OCI-LY1 (cell line): ENCODE data around the gene ROBO1.

Experiments used
- H2AFZ ChIP-seq: fragments of 200-600 bp; sonication (generic), shearing (Covaris generic); 2 replicates; pipeline ENCODE4 v1.6.0; 2014; ENCODE audit warnings: antibody characterized with exemption, mild to moderate bottlenecking, low read length
- H3F3A ChIP-seq: fragments of 200-600 bp; sonication (generic), shearing (Covaris generic); 2 replicates; pipeline ENCODE4 v1.6.0; 2014; ENCODE audit warnings: mild to moderate bottlenecking, antibody characterized with exemption, low read length, moderate library complexity; ENCODE audit not compliant: insufficient read depth
- H3K27ac ChIP-seq: fragments of 200-600 bp; sonication (generic); 2 replicates; pipeline ENCODE4 v1.5.1; 2014; ENCODE audit warnings: low read length, mixed run types, mild to moderate bottlenecking, low read depth; ENCODE audit not compliant: poor library complexity, severe bottlenecking
- H3K27me3 ChIP-seq: fragments of 200-600 bp; sonication (generic); 2 replicates; pipeline ENCODE4 v1.6.0; 2014; ENCODE audit warnings: antibody characterized with exemption, mild to moderate bottlenecking, low read length, moderate library complexity; ENCODE audit not compliant: insufficient read depth
- H3K36me3 ChIP-seq: fragments of 200-600 bp; sonication (generic); 2 replicates; pipeline ENCODE4 v1.6.1; 2014; ENCODE audit warnings: mild to moderate bottlenecking, antibody characterized with exemption, low read length, moderate library complexity, mixed read lengths; ENCODE audit not compliant: insufficient read depth
- H3K4me1 ChIP-seq: fragments of 200-600 bp; sonication (generic); 2 replicates; pipeline ENCODE4 v1.5.1; 2014; ENCODE audit warnings: mild to moderate bottlenecking, low read length, moderate library complexity; ENCODE audit not compliant: insufficient read depth, severe bottlenecking
- H3K4me2 ChIP-seq: fragments of 200-600 bp; sonication (generic), shearing (Covaris generic); 2 replicates; pipeline ENCODE4 v1.6.1; 2014; ENCODE audit warnings: low read length
- H3K4me3 ChIP-seq: fragments of 200-600 bp; sonication (generic); 2 replicates; pipeline ENCODE4 v1.5.1; 2014; ENCODE audit warnings: low read length, low read depth, mild to moderate bottlenecking, mixed read lengths; ENCODE audit not compliant: poor library complexity, severe bottlenecking
- H3K79me2 ChIP-seq: fragments of 200-600 bp; shearing (Covaris generic); 2 replicates; pipeline ENCODE4 v1.6.1; 2016; ENCODE audit warnings: mixed run types, low read length, mixed read lengths; ENCODE audit not compliant: insufficient read depth
- H3K9ac ChIP-seq: fragments of 200-600 bp; sonication (generic), shearing (Covaris generic); 2 replicates; pipeline ENCODE4 v1.6.1; 2014; ENCODE audit warnings: mild to moderate bottlenecking, low read length, mixed read lengths
- H3K9me2 ChIP-seq: fragments of 200-600 bp; sonication (generic), shearing (Covaris generic); 2 replicates; pipeline ENCODE4 v1.6.1; 2014; ENCODE audit warnings: low read depth, mild to moderate bottlenecking, low read length, mixed read lengths
- H3K9me3 ChIP-seq: fragments of 200-600 bp; shearing (Covaris generic); 2 replicates; pipeline ENCODE4 v1.6.1; 2014; ENCODE audit warnings: low read length, mixed read lengths
- H4K20me1 ChIP-seq: fragments of 200-600 bp; sonication (generic), shearing (Covaris generic); 2 replicates; pipeline ENCODE4 v1.6.0; 2016; ENCODE audit warnings: mild to moderate bottlenecking, low read length; ENCODE audit not compliant: insufficient read depth
- EZH2 ChIP-seq: fragments of 200-600 bp; sonication (generic), shearing (Covaris generic); IDR thresholded peaks from 2 replicates; pipeline ENCODE4 v1.8.0; 2017; ENCODE audit warnings: borderline replicate concordance, mixed run types, mild to moderate bottlenecking, antibody characterized with exemption, low read length, moderate library complexity, mixed read lengths
- TF ChIP-seq, protein P1 (sequence below): fragments of 200-600 bp; sonication (generic), shearing (Covaris generic); IDR thresholded peaks from 2 replicates; pipeline ENCODE4 v1.5.1; 2017; ENCODE audit warnings: mild to moderate bottlenecking, antibody characterized with exemption, low read length, moderate library complexity, mixed read lengths

Gene ROBO1

GRCh38 chr3:79769229-79769628 lies 1.4 kb upstream of the ROBO1 start:
- Histone ChIP-seq H3K9me3 (no peaks in the 10 kb centered on the region), H3K4me3 (no peak overlapping the region), H3K36me3 (no peaks in the 10 kb centered on the region), H3K9me2 (no peaks in the 10 kb centered on the region), H3K4me2 (no peak overlapping the region), H3K27me3 (no peaks in the 10 kb centered on the region), H3K4me1 (no peaks in the 10 kb centered on the region), H4K20me1 (no peaks in the 10 kb centered on the region), H3K27ac (no peak overlapping the region), H2AFZ (no peak overlapping the region), H3K79me2 (no peaks in the 10 kb centered on the region), H3K9ac (no peak overlapping the region), H3F3A (no peaks in the 10 kb centered on the region)
- no peak for TF ChIP-seq EZH2
- TF ChIP-seq, protein P1, sequence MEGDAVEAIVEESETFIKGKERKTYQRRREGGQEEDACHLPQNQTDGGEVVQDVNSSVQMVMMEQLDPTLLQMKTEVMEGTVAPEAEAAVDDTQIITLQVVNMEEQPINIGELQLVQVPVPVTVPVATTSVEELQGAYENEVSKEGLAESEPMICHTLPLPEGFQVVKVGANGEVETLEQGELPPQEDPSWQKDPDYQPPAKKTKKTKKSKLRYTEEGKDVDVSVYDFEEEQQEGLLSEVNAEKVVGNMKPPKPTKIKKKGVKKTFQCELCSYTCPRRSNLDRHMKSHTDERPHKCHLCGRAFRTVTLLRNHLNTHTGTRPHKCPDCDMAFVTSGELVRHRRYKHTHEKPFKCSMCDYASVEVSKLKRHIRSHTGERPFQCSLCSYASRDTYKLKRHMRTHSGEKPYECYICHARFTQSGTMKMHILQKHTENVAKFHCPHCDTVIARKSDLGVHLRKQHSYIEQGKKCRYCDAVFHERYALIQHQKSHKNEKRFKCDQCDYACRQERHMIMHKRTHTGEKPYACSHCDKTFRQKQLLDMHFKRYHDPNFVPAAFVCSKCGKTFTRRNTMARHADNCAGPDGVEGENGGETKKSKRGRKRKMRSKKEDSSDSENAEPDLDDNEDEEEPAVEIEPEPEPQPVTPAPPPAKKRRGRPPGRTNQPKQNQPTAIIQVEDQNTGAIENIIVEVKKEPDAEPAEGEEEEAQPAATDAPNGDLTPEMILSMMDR: no peak

DNA sequence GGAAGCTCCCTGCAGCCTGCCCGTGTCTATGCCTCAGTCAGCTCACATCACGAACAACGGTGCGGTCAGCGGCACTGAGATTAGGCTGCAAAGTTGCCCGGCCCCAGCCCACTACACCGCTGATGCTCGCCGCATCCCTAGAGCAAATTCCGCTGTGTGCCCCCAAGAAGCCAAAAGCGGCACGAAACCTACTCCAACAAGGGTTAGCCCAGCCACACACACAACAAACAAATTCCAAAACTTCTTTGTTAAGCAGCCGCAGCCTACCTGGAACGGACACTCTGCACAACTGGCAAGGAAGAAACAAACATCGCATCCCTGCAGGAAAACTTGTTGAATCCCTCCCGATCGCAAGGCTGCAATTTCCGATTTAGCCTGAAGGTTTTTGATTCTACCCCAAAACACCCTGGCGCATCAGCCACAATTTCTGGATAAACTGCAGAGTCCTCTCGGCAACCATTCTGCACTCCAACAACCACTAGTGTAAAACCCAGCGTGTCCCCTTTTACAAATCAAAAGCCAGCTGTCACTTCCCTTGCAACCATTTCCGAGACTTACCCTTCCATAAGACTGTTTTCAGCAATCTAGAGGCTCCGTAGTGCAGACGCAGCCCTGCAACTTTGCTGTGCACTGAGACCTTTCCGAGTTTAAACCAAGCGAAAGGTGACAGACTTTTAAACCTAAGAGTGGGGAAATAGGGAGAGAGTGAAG lies 449 bp downstream of the ROBO1 start:
- Histone ChIP-seq H3K9ac (no peak overlapping the region), H2AFZ (no peak overlapping the region), H3K27me3 (no peaks in the 10 kb centered on the region), H3K4me2 (no peak overlapping the region), H3F3A (no peaks in the 10 kb centered on the region), H3K9me2 (no peaks in the 10 kb centered on the region), H4K20me1 (no peaks in the 10 kb centered on the region), H3K27ac (no peak overlapping the region), H3K36me3 (no peaks in the 10 kb centered on the region), H3K4me1 (no peaks in the 10 kb centered on the region), H3K4me3 (no peak overlapping the region), H3K9me3 (no peaks in the 10 kb centered on the region), H3K79me2 (no peaks in the 10 kb centered on the region)
- TF ChIP-seq, protein P1: no peak
- TF ChIP-seq EZH2: no peak

GRCh38 chr3:79766496-79767193 lies 1.2 kb downstream of the ROBO1 start:
- Histone ChIP-seq H4K20me1 (no peaks in the 10 kb centered on the region), H3K9me2 (no peaks in the 10 kb centered on the region), H3K79me2 (no peaks in the 10 kb centered on the region), H3K27me3 (no peaks in the 10 kb centered on the region), H3F3A (no peaks in the 10 kb centered on the region), H3K4me3 (no peak overlapping the region), H3K36me3 (no peaks in the 10 kb centered on the region), H2AFZ (no peak overlapping the region), H3K4me1 (no peaks in the 10 kb centered on the region), H3K27ac (no peak overlapping the region), H3K4me2 (no peak overlapping the region), H3K9ac (no peak overlapping the region), H3K9me3 (no peaks in the 10 kb centered on the region)
- no peak for TF ChIP-seq EZH2
- TF ChIP-seq, protein P1: no peak
